ENCODE results near the gene LARP7. TPM values are rescaled to one million over a fixed set of nuclear protein-coding genes. Genes with fewer than 3 reads are reported as not detected.

LARP7 gene
- total and polyA plus RNA-seq, 2 of the 8 experiments (the other 6 are each of a cell fraction or from before 2014, with no cell fraction given) = 9.3 to 38.3 TPM

DNA sequence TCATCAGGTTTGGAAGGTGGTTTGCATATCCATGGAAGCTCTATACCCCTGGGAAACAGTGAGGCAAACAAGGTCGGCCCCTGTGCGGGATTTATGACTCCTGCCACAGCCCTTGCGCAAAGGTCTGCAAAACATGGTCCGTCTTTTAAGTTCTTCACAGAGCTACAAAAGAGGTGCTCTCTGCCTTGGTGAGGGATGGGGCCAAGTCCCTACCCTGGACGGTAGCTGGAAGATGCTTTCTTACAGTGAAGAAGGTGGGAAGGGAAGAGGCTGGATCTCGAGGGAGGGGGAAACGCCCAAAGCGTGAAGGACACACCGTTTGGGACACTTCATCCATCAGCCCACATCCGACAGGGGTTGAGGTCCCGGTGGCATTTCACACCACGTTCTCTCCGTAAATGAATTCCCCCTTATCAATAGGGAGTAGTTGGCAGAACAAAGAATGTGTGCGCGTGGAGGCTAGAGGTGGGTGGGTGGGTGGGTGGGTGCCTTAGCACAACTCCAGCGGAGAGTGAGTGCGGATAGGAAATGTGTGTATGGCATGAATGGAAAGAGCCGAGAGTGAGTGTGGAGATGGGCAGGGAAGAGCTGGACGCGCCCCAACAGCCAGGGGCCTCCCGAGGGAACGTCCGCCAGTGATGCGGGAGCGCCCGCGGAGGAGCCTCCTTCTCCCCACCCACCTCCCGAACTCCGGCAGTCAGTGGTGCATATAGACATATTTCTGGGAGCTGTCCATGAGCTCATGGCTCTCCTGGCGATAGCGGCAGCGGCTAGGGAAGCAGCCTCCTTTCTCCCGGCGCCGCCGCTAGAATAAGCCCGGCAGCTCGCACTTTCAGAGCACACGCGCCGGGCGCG, 68.3 kb downstream of the LARP7 start (continued):
- TF ChIP-seq, protein P1, sequence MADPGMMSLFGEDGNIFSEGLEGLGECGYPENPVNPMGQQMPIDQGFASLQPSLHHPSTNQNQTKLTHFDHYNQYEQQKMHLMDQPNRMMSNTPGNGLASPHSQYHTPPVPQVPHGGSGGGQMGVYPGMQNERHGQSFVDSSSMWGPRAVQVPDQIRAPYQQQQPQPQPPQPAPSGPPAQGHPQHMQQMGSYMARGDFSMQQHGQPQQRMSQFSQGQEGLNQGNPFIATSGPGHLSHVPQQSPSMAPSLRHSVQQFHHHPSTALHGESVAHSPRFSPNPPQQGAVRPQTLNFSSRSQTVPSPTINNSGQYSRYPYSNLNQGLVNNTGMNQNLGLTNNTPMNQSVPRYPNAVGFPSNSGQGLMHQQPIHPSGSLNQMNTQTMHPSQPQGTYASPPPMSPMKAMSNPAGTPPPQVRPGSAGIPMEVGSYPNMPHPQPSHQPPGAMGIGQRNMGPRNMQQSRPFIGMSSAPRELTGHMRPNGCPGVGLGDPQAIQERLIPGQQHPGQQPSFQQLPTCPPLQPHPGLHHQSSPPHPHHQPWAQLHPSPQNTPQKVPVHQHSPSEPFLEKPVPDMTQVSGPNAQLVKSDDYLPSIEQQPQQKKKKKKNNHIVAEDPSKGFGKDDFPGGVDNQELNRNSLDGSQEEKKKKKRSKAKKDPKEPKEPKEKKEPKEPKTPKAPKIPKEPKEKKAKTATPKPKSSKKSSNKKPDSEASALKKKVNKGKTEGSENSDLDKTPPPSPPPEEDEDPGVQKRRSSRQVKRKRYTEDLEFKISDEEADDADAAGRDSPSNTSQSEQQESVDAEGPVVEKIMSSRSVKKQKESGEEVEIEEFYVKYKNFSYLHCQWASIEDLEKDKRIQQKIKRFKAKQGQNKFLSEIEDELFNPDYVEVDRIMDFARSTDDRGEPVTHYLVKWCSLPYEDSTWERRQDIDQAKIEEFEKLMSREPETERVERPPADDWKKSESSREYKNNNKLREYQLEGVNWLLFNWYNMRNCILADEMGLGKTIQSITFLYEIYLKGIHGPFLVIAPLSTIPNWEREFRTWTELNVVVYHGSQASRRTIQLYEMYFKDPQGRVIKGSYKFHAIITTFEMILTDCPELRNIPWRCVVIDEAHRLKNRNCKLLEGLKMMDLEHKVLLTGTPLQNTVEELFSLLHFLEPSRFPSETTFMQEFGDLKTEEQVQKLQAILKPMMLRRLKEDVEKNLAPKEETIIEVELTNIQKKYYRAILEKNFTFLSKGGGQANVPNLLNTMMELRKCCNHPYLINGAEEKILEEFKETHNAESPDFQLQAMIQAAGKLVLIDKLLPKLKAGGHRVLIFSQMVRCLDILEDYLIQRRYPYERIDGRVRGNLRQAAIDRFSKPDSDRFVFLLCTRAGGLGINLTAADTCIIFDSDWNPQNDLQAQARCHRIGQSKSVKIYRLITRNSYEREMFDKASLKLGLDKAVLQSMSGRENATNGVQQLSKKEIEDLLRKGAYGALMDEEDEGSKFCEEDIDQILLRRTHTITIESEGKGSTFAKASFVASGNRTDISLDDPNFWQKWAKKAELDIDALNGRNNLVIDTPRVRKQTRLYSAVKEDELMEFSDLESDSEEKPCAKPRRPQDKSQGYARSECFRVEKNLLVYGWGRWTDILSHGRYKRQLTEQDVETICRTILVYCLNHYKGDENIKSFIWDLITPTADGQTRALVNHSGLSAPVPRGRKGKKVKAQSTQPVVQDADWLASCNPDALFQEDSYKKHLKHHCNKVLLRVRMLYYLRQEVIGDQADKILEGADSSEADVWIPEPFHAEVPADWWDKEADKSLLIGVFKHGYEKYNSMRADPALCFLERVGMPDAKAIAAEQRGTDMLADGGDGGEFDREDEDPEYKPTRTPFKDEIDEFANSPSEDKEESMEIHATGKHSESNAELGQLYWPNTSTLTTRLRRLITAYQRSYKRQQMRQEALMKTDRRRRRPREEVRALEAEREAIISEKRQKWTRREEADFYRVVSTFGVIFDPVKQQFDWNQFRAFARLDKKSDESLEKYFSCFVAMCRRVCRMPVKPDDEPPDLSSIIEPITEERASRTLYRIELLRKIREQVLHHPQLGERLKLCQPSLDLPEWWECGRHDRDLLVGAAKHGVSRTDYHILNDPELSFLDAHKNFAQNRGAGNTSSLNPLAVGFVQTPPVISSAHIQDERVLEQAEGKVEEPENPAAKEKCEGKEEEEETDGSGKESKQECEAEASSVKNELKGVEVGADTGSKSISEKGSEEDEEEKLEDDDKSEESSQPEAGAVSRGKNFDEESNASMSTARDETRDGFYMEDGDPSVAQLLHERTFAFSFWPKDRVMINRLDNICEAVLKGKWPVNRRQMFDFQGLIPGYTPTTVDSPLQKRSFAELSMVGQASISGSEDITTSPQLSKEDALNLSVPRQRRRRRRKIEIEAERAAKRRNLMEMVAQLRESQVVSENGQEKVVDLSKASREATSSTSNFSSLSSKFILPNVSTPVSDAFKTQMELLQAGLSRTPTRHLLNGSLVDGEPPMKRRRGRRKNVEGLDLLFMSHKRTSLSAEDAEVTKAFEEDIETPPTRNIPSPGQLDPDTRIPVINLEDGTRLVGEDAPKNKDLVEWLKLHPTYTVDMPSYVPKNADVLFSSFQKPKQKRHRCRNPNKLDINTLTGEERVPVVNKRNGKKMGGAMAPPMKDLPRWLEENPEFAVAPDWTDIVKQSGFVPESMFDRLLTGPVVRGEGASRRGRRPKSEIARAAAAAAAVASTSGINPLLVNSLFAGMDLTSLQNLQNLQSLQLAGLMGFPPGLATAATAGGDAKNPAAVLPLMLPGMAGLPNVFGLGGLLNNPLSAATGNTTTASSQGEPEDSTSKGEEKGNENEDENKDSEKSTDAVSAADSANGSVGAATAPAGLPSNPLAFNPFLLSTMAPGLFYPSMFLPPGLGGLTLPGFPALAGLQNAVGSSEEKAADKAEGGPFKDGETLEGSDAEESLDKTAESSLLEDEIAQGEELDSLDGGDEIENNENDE (IDR thresholded peaks at IDR 0.05; ENCODE audit: insufficient replicate concordance, low read length) = no peak
- TF ChIP-seq FOSL1 (IDR thresholded peaks at IDR 0.05; ENCODE audit: insufficient read depth, low read depth, low read length) (no peak), CEBPB (IDR thresholded peaks at IDR 0.05; ENCODE audit: low read depth, low read length) (0 out of 2 replicates have a peak, but pooled peaks have one; percentile 1), BRCA1 (IDR thresholded peaks at IDR 0.05; ENCODE audit: low read depth, low read length) (no peak), RBBP5 (IDR thresholded peaks at IDR 0.05; ENCODE audit: borderline replicate concordance, low read depth, low read length) (0 out of 2 replicates have a peak, but pooled peaks have one; percentile 25)
- TF ChIP-seq, protein P2, sequence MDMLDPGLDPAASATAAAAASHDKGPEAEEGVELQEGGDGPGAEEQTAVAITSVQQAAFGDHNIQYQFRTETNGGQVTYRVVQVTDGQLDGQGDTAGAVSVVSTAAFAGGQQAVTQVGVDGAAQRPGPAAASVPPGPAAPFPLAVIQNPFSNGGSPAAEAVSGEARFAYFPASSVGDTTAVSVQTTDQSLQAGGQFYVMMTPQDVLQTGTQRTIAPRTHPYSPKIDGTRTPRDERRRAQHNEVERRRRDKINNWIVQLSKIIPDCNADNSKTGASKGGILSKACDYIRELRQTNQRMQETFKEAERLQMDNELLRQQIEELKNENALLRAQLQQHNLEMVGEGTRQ (IDR thresholded peaks at IDR 0.05; ENCODE audit: low read length) = no peak

Data from H1 (cell line).